Neural cell (in vitro differentiated cells): ENCODE data around the gene COLEC11. TPM values are rescaled to one million over a fixed set of nuclear protein-coding genes. Genes with fewer than 3 reads are reported as not detected.

Source experiments
- H2AFZ ChIP-seq: fragments of 200-600, 300-800 bp; sonication (generic), shearing (Covaris generic); 2 replicates; pipeline ENCODE4 v1.6.0; 2014; ENCODE audit warnings: low read depth, mild to moderate bottlenecking, antibody characterized with exemption, low read length, moderate library complexity
- H3F3A ChIP-seq: fragments of 200-600 bp; shearing (Covaris generic); 2 replicates; pipeline ENCODE4 v1.6.1; 2016; ENCODE audit warnings: mild to moderate bottlenecking, moderate library complexity, mixed read lengths, antibody characterized with exemption, low read length; ENCODE audit not compliant: insufficient read depth, poor library complexity, severe bottlenecking
- H3K27ac ChIP-seq: fragments of 200-600, 300-800 bp; sonication (generic), shearing (Covaris generic); 2 replicates; pipeline ENCODE4 v1.5.1; 2014; ENCODE audit warnings: mild to moderate bottlenecking, low read length, moderate library complexity
- H3K27me3 ChIP-seq: fragments of 300-800, 200-600 bp; sonication (generic), shearing (Covaris generic); 2 replicates; pipeline ENCODE4 v1.6.0; 2014; ENCODE audit warnings: mild to moderate bottlenecking, low read depth, low read length, moderate library complexity; ENCODE audit not compliant: insufficient read depth
- H3K36me3 ChIP-seq: fragments of 300-800, 200-600 bp; sonication (generic), shearing (Covaris generic); 2 replicates; pipeline ENCODE4 v1.5.1; 2014; ENCODE audit warnings: mild to moderate bottlenecking, antibody characterized with exemption, low read length, moderate library complexity; ENCODE audit not compliant: insufficient read depth
- H3K4me2 ChIP-seq: fragments of 300-800, 200-600 bp; sonication (generic), shearing (Covaris generic); 2 replicates; pipeline ENCODE4 v1.6.0; 2014; ENCODE audit warnings: mild to moderate bottlenecking, low read length
- H3K4me3 ChIP-seq: fragments of 300-800, 200-600 bp; sonication (generic), shearing (Covaris generic); 2 replicates; pipeline ENCODE4 v1.5.1; 2014; ENCODE audit warnings: mild to moderate bottlenecking, low read length, moderate library complexity
- H3K79me2 ChIP-seq: fragments of 200-600 bp; shearing (Covaris generic); replicated peaks from 2 replicates; pipeline ENCODE4 v1.6.0; 2014; ENCODE audit warnings: mild to moderate bottlenecking, low read length, moderate library complexity; ENCODE audit not compliant: insufficient read depth
- H3K9ac ChIP-seq: fragments of 300-800, 200-600 bp; sonication (generic), shearing (Covaris generic); 2 replicates; pipeline ENCODE4 v1.6.1; 2016; ENCODE audit warnings: mild to moderate bottlenecking, low read length, mixed read lengths
- H3K9me2 ChIP-seq: fragments of 200-600 bp; shearing (Covaris generic); 2 replicates; pipeline ENCODE4 v1.6.1; 2016; ENCODE audit warnings: mild to moderate bottlenecking, low read length, mixed read lengths; ENCODE audit not compliant: insufficient read depth
- H3K9me3 ChIP-seq: fragments of 200-600, 300-800 bp; sonication (generic), shearing (Covaris generic); 2 replicates; pipeline ENCODE4 v1.6.1; 2016; ENCODE audit warnings: mild to moderate bottlenecking, mixed run types, low read length, moderate library complexity, mixed read lengths
- H4K20me1 ChIP-seq: fragments of 200-600 bp; shearing (Covaris generic); 2 replicates; pipeline ENCODE4 v1.6.1; 2016; ENCODE audit warnings: mild to moderate bottlenecking, mixed run types; ENCODE audit not compliant: insufficient read depth
- CTCF ChIP-seq: fragments of 450-650 bp; IDR thresholded peaks from 2 replicates; pipeline ENCODE4 v1.5.1; 2014; ENCODE audit warnings: antibody characterized with exemption, mild to moderate bottlenecking, moderate library complexity; ENCODE audit not compliant: poor library complexity, severe bottlenecking
- EP300 ChIP-seq: fragments of 450-650 bp; conservative IDR thresholded peaks from 2 replicates; pipeline ENCODE4 v1.6.1; 2014; ENCODE audit warnings: antibody characterized with exemption, mild to moderate bottlenecking, moderate library complexity; ENCODE audit not compliant: poor library complexity, severe bottlenecking
- EZH2 ChIP-seq: fragments of 200-600, 300-800 bp; shearing (Covaris generic), sonication (generic); IDR thresholded peaks from 2 replicates; pipeline ENCODE4 v1.6.1; 2014; ENCODE audit warnings: antibody characterized with exemption, low read length, borderline replicate concordance, mild to moderate bottlenecking; ENCODE audit not compliant: insufficient read depth, poor library complexity, severe bottlenecking
- MXI1 ChIP-seq: fragments of 450-650 bp; conservative IDR thresholded peaks from 2 replicates; pipeline ENCODE4 v1.6.1; 2014; ENCODE audit warnings: antibody characterized with exemption, mild to moderate bottlenecking; ENCODE audit not compliant: poor library complexity, severe bottlenecking
- POLR2AphosphoS5 ChIP-seq: IDR thresholded peaks from 2 replicates; pipeline ENCODE4 v1.6.1; 2012
- RAD21 ChIP-seq: fragments of 450-650 bp; conservative IDR thresholded peaks from 2 replicates; pipeline ENCODE4 v1.6.1; 2014; ENCODE audit warnings: antibody characterized with exemption, mild to moderate bottlenecking, moderate library complexity
- REST ChIP-seq: IDR thresholded peaks from 2 replicates; pipeline ENCODE4 v1.6.1; 2012; ENCODE audit warnings: borderline replicate concordance
- SMC3 ChIP-seq: fragments of 450-650 bp; conservative IDR thresholded peaks from 2 replicates; pipeline ENCODE4 v1.6.1; 2014; ENCODE audit warnings: antibody characterized with exemption, mild to moderate bottlenecking, moderate library complexity; ENCODE audit not compliant: poor library complexity
- TAF1 ChIP-seq: IDR thresholded peaks from 2 replicates; pipeline ENCODE4 v1.6.1; 2012; ENCODE audit warnings: low read depth
- polyA plus RNA-seq: library from polyadenylated mRNA; depleted of rRNA; stranded (reverse); fragments of >200 nt; gene quantifications from 2 replicates; pipeline ENCODE4 v1.2.3, GENCODE V29; 2014

COLEC11 gene
- polyA plus RNA-seq, 1 donor from 2014 or later = 4.0 TPM

- Histone ChIP-seq H3K36me3 (no peaks in the 10 kb centered on the region), H3K79me2 (no peaks in the 10 kb centered on the region), H3K9me3 (no peaks in the 10 kb centered on the region), H3K9me2 (no peaks in the 10 kb centered on the region), H4K20me1 (no peaks in the 10 kb centered on the region), H2AFZ (no peak overlapping the region), H3F3A (no peaks in the 10 kb centered on the region), H3K27me3 (no peaks in the 10 kb centered on the region), H3K4me3 (no peak overlapping the region), H3K9ac (no peak overlapping the region), H3K27ac (no peak overlapping the region), H3K4me2 (no peak overlapping the region)
- TF ChIP-seq POLR2AphosphoS5 = no peak
- TF ChIP-seq RAD21 = no peak
Observed at GRCh38 chr2:3645745-3646389, 51.0 kb downstream of the COLEC11 start.

- Histone ChIP-seq H3K9ac (no peak overlapping the region), H2AFZ (no peak overlapping the region), H3K9me3 (no peaks in the 10 kb centered on the region), H3K27me3 (no peaks in the 10 kb centered on the region), H3K9me2 (no peaks in the 10 kb centered on the region), H3K4me3 (no peak overlapping the region), H3K4me2 (no peak overlapping the region), H3K36me3 (no peaks in the 10 kb centered on the region), H3F3A (no peaks in the 10 kb centered on the region), H3K79me2 (no peaks in the 10 kb centered on the region), H4K20me1 (no peaks in the 10 kb centered on the region), H3K27ac (no peak overlapping the region)
- TF ChIP-seq EZH2 (no peak), TAF1 (no peak), REST (no peak), POLR2AphosphoS5 (no peak), RAD21 (no peak), CTCF (no peak), EP300 (no peak), SMC3 (no peak), MXI1 (no peak)
Observed at GRCh38 chr2:3646446-3646845, 51.5 kb downstream of the COLEC11 start.

- Histone ChIP-seq H3K79me2 (no peaks in the 10 kb centered on the region), H3K9me2 (no peaks in the 10 kb centered on the region), H4K20me1 (no peaks in the 10 kb centered on the region), H2AFZ (no peak overlapping the region), H3K36me3 (no peaks in the 10 kb centered on the region), H3K4me2 (no peak overlapping the region), H3K27me3 (no peaks in the 10 kb centered on the region), H3K4me3 (no peak overlapping the region), H3K27ac (no peak overlapping the region), H3K9ac (no peak overlapping the region), H3F3A (no peaks in the 10 kb centered on the region), H3K9me3 (no peaks in the 10 kb centered on the region)
- no peak for TF ChIP-seq SMC3
- no peak for TF ChIP-seq RAD21
- TF ChIP-seq EZH2 = no peak
- no peak for TF ChIP-seq CTCF
- TF ChIP-seq MXI1 = no peak
Observed at GRCh38 chr2:3647246-3647645, 52.3 kb downstream of the COLEC11 start.
